GM10248 (cell line): ENCODE results near the gene DYDC1.

ENCODE experiments used
- CTCF ChIA-PET: fragments of 300-600 bp; sonication (Branson Sonifier 250); formaldehyde crosslinking; extraction: SDS; loops from one replicate; lab custom pipeline; 2021; ENCODE audit warnings: antibody characterized with exemption; lab: Yijun Ruan, JAX
- POLR2A ChIA-PET: fragments of 350-650 bp; sonication (Branson Sonifier 250); formaldehyde crosslinking; extraction: SDS; loops from one replicate; lab custom pipeline; 2020; ENCODE audit warnings: antibody characterized with exemption; lab: Yijun Ruan, JAX
- DNase-seq: peaks from one replicate; pipeline ENCODE4 v3.0.0; 2012; ENCODE audit errors: extremely low spot score
- CTCF ChIP-seq: IDR thresholded peaks from 2 replicates; pipeline ENCODE4 v1.5.1; 2012; ENCODE audit warnings: mild to moderate bottlenecking, low read depth; ENCODE audit errors: extremely low read depth, missing control alignments, control extremely low read depth

DYDC1 gene

DNA sequence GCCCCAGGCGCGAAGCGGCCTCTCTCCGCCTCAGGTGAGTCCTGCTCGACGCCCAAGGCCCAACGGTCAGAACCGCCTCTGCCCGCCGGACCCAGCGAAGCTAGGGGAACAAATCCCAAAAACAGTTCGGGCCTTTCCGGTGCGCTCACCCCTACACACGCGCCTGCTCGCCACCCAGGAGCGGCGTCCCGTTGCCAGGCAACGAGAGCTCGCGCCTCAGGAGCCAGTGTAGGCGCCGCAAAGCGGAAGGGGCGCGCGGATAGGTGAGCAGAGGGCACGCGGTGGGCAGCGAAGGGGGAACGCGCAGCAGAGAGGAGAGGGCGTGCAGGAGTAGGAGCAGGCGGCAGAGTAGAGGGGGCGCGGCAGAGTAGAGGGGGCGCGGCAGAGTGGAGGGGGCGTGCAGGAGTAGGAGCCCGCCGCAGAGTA lies at the start of gene DYDC1, which contains the start of gene DYDC2:
Gene DYDC1, minus strand, starts transcription at position 193 of the 426 bp plus-strand sequence. CDS start 4,154 bp downstream, outside the sequence.
Gene DYDC2, plus strand, starts transcription at position 219 of the 426 bp plus-strand sequence. CDS start 5,663 bp downstream, outside the sequence.
- no peak for TF ChIP-seq CTCF
- ChIA-PET POLR2A (no interaction called here), CTCF (no interaction called here)

DNA sequence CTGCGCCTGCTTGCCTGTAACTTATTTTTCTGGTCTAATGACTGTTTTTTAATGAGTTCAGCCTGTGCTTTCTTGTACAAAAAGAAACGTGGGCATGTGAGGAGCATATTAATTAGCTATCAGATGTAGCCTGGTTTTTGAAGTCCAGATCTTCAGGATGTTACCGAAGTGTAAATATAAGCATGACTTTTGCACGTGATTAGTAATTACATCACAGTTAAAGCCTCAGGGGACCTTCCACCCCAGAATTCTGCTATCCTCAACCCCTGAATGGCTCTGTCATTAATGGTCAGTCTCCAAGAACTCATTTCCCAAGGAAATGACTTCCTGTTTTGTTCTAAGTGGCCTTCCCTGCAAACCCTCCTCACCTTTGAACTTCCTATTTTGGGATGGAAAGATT lies 49.6 kb upstream of the DYDC1 start:
- TF ChIP-seq CTCF: no peak
- CTCF ChIA-PET: interaction anchor here (0.7 to 3.7 kb wide), 8 partner anchors 14 to 194 kb away, joined by 3 to 24 read pairs (median 4); no protein-coding TSS in a partner anchor
- no peak for DNase-seq
- POLR2A ChIA-PET: no interaction called here

More for the DNA sequence above, at the start of gene DYDC1, which contains the start of gene DYDC2:
- peak; percentile 42 for DNase-seq

DNA sequence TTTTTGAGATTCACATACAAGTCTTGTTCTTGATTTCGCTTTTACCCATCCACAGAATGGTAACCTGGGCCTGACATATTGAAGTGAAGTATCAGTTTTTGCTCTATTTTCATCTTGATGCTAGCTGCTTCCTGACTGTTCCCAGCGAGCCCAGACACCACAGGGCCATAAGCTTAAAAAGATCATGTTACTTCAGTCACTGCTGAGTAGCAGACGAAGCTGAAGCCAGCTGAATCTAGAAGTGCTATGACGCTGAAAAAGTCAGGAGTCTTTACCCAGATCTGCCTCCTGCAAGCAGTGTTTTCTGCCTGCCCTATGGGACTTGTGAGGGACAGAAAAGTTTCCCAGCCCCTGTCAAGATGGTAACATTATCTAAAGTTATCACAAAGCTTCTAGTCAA lies 49.1 kb upstream of the DYDC1 start:
- DNase-seq: no peak
- POLR2A ChIA-PET: no interaction called here

DNA sequence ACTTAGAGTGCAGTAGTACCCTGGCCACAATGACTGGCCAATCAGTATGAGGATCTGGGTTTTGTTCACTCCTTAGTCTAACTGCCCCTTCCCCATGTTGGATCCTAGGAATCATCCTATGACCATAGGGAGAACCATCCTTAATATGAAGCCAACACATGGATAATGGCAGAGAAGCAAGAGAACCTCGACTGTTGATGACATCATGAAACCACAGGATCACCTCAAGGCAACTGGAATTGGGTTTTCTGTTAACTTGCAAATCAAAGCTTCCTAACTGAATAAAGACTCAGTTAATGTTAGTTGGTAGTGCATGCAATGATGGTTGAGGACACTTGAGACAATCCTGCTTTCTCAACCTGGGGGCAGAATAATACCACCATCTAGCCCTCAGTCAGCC lies 48.5 kb upstream of the DYDC1 start:
- CTCF ChIA-PET: interaction anchor here (0.6 to 3.7 kb wide), 6 partner anchors 13 to 195 kb away, joined by 3 to 24 read pairs (median 4); no protein-coding TSS in a partner anchor
- DNase-seq: no peak
- POLR2A ChIA-PET: no interaction called here
- no peak for TF ChIP-seq CTCF

More for the DNA sequence above, 49.1 kb upstream of the DYDC1 start:
- TF ChIP-seq CTCF: no peak
- CTCF ChIA-PET: interaction anchor here (0.6 to 3.7 kb wide), 8 partner anchors 14 to 195 kb away, joined by 3 to 24 read pairs (median 4); no protein-coding TSS in a partner anchor

- TF ChIP-seq CTCF: no peak
- no peak for DNase-seq
- POLR2A ChIA-PET: no interaction called here
- CTCF ChIA-PET: no interaction called here
These were observed 43.7 kb upstream of the DYDC1 start for GRCh38 chr10:80400136-80400804.

DNA sequence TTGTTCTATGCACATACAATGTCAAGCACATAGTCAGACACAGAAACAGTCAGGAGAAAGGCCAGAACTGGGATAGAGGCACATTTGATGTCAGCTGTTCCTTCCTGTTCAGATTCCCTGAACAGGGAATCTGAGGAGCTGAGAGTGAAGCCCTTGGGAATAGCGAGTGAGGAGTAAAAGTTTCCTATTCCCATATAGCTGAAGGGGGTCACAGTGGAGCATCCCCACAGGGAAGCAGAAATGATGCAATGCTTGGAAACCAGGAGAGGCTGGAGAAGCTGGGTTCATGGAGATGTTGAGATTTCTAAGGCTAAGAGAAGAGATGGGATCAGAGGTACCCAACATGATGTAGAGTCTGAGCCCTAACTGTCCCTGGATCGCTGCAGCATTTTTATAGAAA lies 40.5 kb upstream of the DYDC1 start:
- no peak for DNase-seq
- POLR2A ChIA-PET: interaction anchor here (1.2 kb wide), 1 partner anchor 11 kb away, joined by 3 read pairs; the partner anchor contains the start of gene PRXL2A
- no peak for TF ChIP-seq CTCF
- CTCF ChIA-PET: interaction anchor here (1.1 to 3.0 kb wide), 4 partner anchors 11 to 108 kb away, joined by 4 to 11 read pairs (median 7); partner anchors contain the start of gene PRXL2A
